Mesenchymal stem cell (in vitro differentiated cells and primary cell): ENCODE data around the gene COL4A2.

ENCODE experiments used
- DNase-seq: peaks from one replicate; pipeline ENCODE4 v3.0.0-alpha.2; 2013
- H2AFZ ChIP-seq: one replicate; pipeline ENCODE4 v1.6.1; 2013; ENCODE audit warnings: low read depth, mild to moderate bottlenecking, control low read depth, inconsistent platforms, low read length, moderate library complexity
- H2AK5ac ChIP-seq: 2 replicates; pipeline ENCODE4 v1.6.1; 2013; ENCODE audit warnings: low read length, moderate library complexity, mild to moderate bottlenecking, inconsistent platforms; ENCODE audit not compliant: severe bottlenecking
- H2BK120ac ChIP-seq: one replicate; pipeline ENCODE4 v1.6.1; 2013; ENCODE audit warnings: low read depth, mild to moderate bottlenecking, inconsistent platforms, low read length, moderate library complexity
- H2BK12ac ChIP-seq, 2 experiments: one replicate each; pipeline ENCODE4 v1.6.1; 2013; ENCODE audit warnings: inconsistent platforms in 2 of 2, low read length in 2 of 2, mild to moderate bottlenecking in 2 of 2, moderate library complexity in 2 of 2, control low read depth in 1 of 2
- H2BK15ac ChIP-seq: one replicate; pipeline ENCODE4 v1.6.1; 2013; ENCODE audit warnings: mild to moderate bottlenecking, low read depth, inconsistent platforms; ENCODE audit not compliant: poor library complexity, severe bottlenecking
- H2BK5ac ChIP-seq: 2 replicates; pipeline ENCODE4 v1.6.1; 2013; ENCODE audit warnings: low read depth, mild to moderate bottlenecking, low read length, control low read depth, inconsistent platforms; ENCODE audit not compliant: poor library complexity, severe bottlenecking
- H3K14ac ChIP-seq, 2 experiments: one replicate each; pipeline ENCODE4 v1.6.1; 2013; ENCODE audit warnings: inconsistent platforms in 2 of 2, low read length in 2 of 2, control low read depth in 1 of 2, mild to moderate bottlenecking in 1 of 2, moderate library complexity in 1 of 2
- H3K18ac ChIP-seq, 2 experiments: one replicate each; pipeline ENCODE4 v1.6.1; 2013; ENCODE audit warnings: inconsistent platforms in 2 of 2, low read length in 2 of 2, control low read depth in 1 of 2, low read depth in 1 of 2, mild to moderate bottlenecking in 1 of 2
- H3K23ac ChIP-seq, 2 experiments: one replicate each; pipeline ENCODE4 v1.6.1; 2013; ENCODE audit warnings: inconsistent platforms in 2 of 2, low read length in 2 of 2, mild to moderate bottlenecking in 2 of 2, moderate library complexity in 2 of 2, control low read depth in 1 of 2
- H3K27ac ChIP-seq: 2 replicates; pipeline ENCODE4 v1.5.1; 2013; ENCODE audit warnings: mild to moderate bottlenecking, moderate library complexity, low read length, control low read depth, inconsistent platforms; ENCODE audit not compliant: poor library complexity, severe bottlenecking
- H3K27me3 ChIP-seq, 2 experiments: 2 replicates each; pipeline versions ENCODE4 v1.6.1 to v1.7.0; 2013; ENCODE audit warnings: low read length in 2 of 2, mild to moderate bottlenecking in 2 of 2, moderate library complexity in 2 of 2, control low read depth in 1 of 2, inconsistent platforms in 1 of 2; ENCODE audit not compliant: control insufficient read depth in 1 of 2, insufficient read depth in 1 of 2
- H3K36me3 ChIP-seq, 2 experiments: 2 replicates each; pipeline versions ENCODE4 v1.6.1 to v1.7.0; 2013; ENCODE audit warnings: low read length in 2 of 2, control low read depth in 1 of 2, inconsistent platforms in 1 of 2, low read depth in 1 of 2, mild to moderate bottlenecking in 1 of 2; ENCODE audit not compliant: insufficient read depth in 2 of 2, control insufficient read depth in 1 of 2
- H3K4ac ChIP-seq, 2 experiments: one replicate each; pipeline ENCODE4 v1.6.1; 2013; ENCODE audit warnings: inconsistent platforms in 2 of 2, low read length in 2 of 2, mild to moderate bottlenecking in 2 of 2, moderate library complexity in 2 of 2, control low read depth in 1 of 2, low read depth in 1 of 2
- H3K4me1 ChIP-seq: 2 replicates; pipeline ENCODE4 v1.6.1; 2013; ENCODE audit warnings: low read depth, low read length, control low read depth; ENCODE audit not compliant: control insufficient read depth, insufficient read depth
- H3K4me2 ChIP-seq: 2 replicates; pipeline ENCODE4 v1.6.1; 2013; ENCODE audit warnings: low read length, mild to moderate bottlenecking, inconsistent platforms; ENCODE audit not compliant: poor library complexity, severe bottlenecking
- H3K4me3 ChIP-seq, 2 experiments: 2 replicates each; pipeline versions ENCODE4 v1.5.1 to v1.7.0; 2013; ENCODE audit warnings: low read length in 2 of 2, mild to moderate bottlenecking in 2 of 2, control low read depth in 1 of 2, low read depth in 1 of 2; ENCODE audit not compliant: insufficient read depth in 1 of 2
- H3K79me1 ChIP-seq: replicated peaks from 2 replicates; pipeline ENCODE4 v1.6.1; 2013; ENCODE audit warnings: mild to moderate bottlenecking, control low read depth, low read length, inconsistent platforms; ENCODE audit not compliant: poor library complexity, severe bottlenecking
- H3K9ac ChIP-seq: 2 replicates; pipeline ENCODE4 v1.7.0; 2013; ENCODE audit warnings: mild to moderate bottlenecking, low read length, moderate library complexity
- H3K9me3 ChIP-seq: 2 replicates; pipeline ENCODE4 v1.7.0; 2013; ENCODE audit warnings: mild to moderate bottlenecking, low read length; ENCODE audit not compliant: control insufficient read depth
- H4K8ac ChIP-seq: one replicate; pipeline ENCODE4 v1.6.1; 2013; ENCODE audit warnings: inconsistent platforms, mild to moderate bottlenecking, low read length, moderate library complexity
- H4K91ac ChIP-seq: one replicate; pipeline ENCODE4 v1.6.1; 2013; ENCODE audit warnings: mild to moderate bottlenecking, low read length, inconsistent platforms
- WGBS: methylation state at CpG from one replicate; pipeline ENCODE4 v1.1.7; 2013; ENCODE audit warnings: mixed read lengths; 5-methylcytosine and 5-hydroxymethylcytosine counted together

The COL4A2 gene

DNA sequence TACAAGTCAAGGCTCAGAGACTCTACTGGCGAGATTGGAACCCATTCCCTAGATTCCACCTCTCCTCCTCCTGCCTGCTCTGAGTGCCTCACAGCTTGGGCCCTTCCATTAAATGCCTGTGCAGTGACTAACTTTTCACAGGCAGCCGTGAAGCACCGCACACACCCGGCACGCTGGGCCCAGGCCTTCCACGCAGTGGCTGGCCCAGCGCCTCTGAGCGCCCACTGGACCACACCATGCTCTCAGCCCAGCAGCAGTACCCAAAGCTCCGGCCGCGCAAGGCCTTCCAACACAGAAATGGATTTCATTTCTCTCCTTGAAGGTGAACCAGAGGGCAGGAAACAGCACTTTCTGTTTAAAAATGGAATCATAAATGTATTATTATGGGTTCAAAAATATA, 228.4 kb downstream of the COL4A2 start:
- no peak overlapping the region for H3K4me2 ChIP-seq
- peaks cover 0 to 2% of the 10 kb centered on the region in 2 experiments for H3K36me3 ChIP-seq
- WGBS = 92% methylated on average over 11 of the region's 11 CpGs
- H3K14ac ChIP-seq = no peak overlapping the region
- H2AFZ ChIP-seq = no peak overlapping the region
- no peak overlapping the region for H3K18ac ChIP-seq
- H3K27ac ChIP-seq = no peak overlapping the region
- H4K8ac ChIP-seq = no peak overlapping the region
- H4K91ac ChIP-seq = no peak overlapping the region
- no peak for DNase-seq
- H2BK12ac ChIP-seq = no peak overlapping the region
- H3K27me3 ChIP-seq = no peaks in the 10 kb centered on the region
- H3K4me3 ChIP-seq = no peak overlapping the region
- no peak overlapping the region for H3K9ac ChIP-seq
- no peak overlapping the region for H2BK5ac ChIP-seq
- H3K23ac ChIP-seq = no peak overlapping the region
- peaks cover 15% of the 10 kb centered on the region for H3K4me1 ChIP-seq
- H3K79me1 ChIP-seq = peaks cover 6% of the 10 kb centered on the region
- no peak overlapping the region for H2BK120ac ChIP-seq
- H2BK15ac ChIP-seq = no peak overlapping the region
- no peak overlapping the region for H2AK5ac ChIP-seq
- H3K9me3 ChIP-seq = no peaks in the 10 kb centered on the region
- H3K4ac ChIP-seq = no peak overlapping the region

DNA sequence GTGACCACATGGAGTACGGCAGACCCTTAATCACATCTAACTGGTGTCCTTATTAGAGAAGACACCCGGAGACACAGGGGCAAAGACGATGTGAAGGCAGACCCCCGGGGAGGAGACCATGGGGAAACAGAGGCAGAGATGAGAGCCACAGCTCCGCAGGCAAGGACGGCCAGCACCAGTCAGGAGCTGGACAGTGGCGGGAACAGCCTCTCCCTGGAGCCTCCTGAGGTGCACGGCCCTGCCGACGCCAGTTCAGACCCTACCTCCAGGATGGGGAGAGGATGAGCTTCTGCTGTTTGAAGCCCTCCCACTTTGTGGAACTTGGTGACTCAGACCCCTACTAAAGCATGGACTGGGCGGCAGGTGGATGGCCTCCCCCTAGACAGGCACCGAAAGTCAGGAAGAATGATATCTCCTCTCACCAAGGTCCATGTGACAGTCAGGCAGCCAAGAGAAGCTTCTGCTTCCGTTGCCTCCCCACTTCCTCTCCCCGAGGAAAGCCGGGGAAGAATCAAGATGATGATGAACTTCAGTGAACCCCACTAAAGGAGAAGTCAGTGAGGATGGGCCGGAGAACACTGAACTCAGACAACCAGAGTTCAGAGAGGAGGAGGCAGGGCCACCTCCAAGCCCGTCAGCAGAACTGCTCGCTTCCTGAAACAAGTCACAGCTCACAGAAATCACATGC, 229.1 kb downstream of the COL4A2 start:
- Histone ChIP-seq H4K8ac (no peak overlapping the region), H2BK12ac (no peak overlapping the region), H3K23ac (no peak overlapping the region), H4K91ac (no peak overlapping the region), H2AFZ (no peak overlapping the region), H2AK5ac (no peak overlapping the region), H3K4me2 (no peak overlapping the region), H3K18ac (no peak overlapping the region), H3K27me3 (no peaks in the 10 kb centered on the region), H2BK5ac (no peak overlapping the region), H3K9ac (no peak overlapping the region), H3K14ac (no peak overlapping the region), H3K4me1 (peaks cover 20% of the 10 kb centered on the region), H3K27ac (no peak overlapping the region), H3K79me1 (peaks cover 5% of the 10 kb centered on the region), H3K4ac (no peak overlapping the region), H3K9me3 (no peaks in the 10 kb centered on the region), H2BK15ac (no peak overlapping the region), H3K4me3 (no peak overlapping the region), H3K36me3 (peaks cover 0 to 2% of the 10 kb centered on the region in 2 experiments), H2BK120ac (no peak overlapping the region)
- 94% methylated on average over 16 of the region's 18 CpGs for WGBS
- no peak for DNase-seq

DNA sequence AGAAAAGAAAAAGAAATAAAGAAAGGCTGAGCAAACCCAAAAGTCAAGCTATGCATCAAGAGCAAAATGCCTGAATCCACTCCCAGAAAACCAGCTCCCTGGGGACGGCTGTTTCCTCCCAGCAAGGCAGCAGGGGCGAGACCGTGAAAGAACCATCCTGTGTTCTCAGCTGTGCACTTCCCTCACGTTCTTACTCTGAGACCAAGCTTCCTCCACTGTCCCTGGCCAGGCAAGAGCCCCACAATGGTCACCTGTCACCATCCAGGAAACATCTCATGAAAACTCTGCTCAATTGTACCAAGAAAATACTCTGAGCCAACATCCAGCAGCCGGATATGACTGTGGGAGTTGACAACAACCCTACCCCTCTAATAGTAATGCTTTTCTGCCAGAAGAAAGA, 231.5 kb downstream of the COL4A2 start:
- Histone ChIP-seq H3K27ac (no peak overlapping the region), H3K14ac (no peak overlapping the region), H3K9ac (no peak overlapping the region), H3K36me3 (peaks cover 0 to 2% of the 10 kb centered on the region in 2 experiments), H3K9me3 (no peaks in the 10 kb centered on the region), H2BK15ac (no peak overlapping the region), H2BK120ac (no peak overlapping the region), H3K4me1 (peaks cover 20% of the 10 kb centered on the region), H4K8ac (no peak overlapping the region), H3K79me1 (peaks cover 3% of the 10 kb centered on the region), H3K27me3 (no peaks in the 10 kb centered on the region), H3K4ac (no peak overlapping the region), H3K4me3 (no peak overlapping the region), H2AFZ (no peak overlapping the region), H2AK5ac (no peak overlapping the region), H2BK5ac (no peak overlapping the region), H3K23ac (no peak overlapping the region), H3K4me2 (no peak overlapping the region), H4K91ac (no peak overlapping the region), H3K18ac (no peak overlapping the region), H2BK12ac (no peak overlapping the region)
- DNase-seq = no peak
- WGBS = 58% methylated on average over 5 of the region's 5 CpGs

DNA sequence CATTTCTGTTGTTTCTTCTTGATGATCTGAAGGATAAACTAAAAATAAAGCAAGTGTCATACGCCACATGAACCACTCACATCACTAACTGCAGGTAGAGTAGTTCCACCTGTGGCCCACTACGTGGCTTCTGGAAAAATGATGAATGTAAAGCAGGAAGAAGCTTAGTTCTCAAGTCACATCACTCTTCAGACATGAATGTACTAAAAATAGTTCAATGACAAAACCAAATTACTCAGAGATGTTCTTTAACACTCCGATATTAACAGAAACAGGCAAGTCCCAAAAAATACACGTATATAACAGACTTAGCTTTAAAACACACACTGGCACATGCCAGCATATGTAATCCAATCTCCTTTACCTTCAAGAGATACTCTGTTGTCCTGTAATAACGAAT, 232.8 kb downstream of the COL4A2 start:
- 78% methylated on average over 4 of the region's 5 CpGs for WGBS
- H3K27ac ChIP-seq = no peak overlapping the region
- no peak overlapping the region for H3K14ac ChIP-seq
- no peak overlapping the region for H4K91ac ChIP-seq
- peak; percentile 21 for DNase-seq
- H2BK12ac ChIP-seq = no peak overlapping the region
- no peak overlapping the region for H3K4ac ChIP-seq
- no peak overlapping the region for H2BK15ac ChIP-seq
- no peak overlapping the region for H3K9ac ChIP-seq
- no peak overlapping the region for H3K4me2 ChIP-seq
- peaks cover 4% of the 10 kb centered on the region for H3K9me3 ChIP-seq
- no peak overlapping the region for H4K8ac ChIP-seq
- H3K27me3 ChIP-seq = no peaks in the 10 kb centered on the region
- no peak overlapping the region for H2BK120ac ChIP-seq
- H2BK5ac ChIP-seq = no peak overlapping the region
- H3K36me3 ChIP-seq = no peaks in the 10 kb centered on the region
- peaks cover 3% of the 10 kb centered on the region for H3K79me1 ChIP-seq
- peaks cover 13% of the 10 kb centered on the region for H3K4me1 ChIP-seq
- no peak overlapping the region for H2AFZ ChIP-seq
- H2AK5ac ChIP-seq = no peak overlapping the region
- H3K18ac ChIP-seq = no peak overlapping the region
- H3K4me3 ChIP-seq = no peak overlapping the region
- no peak overlapping the region for H3K23ac ChIP-seq
